SK-N-SH (cell line): Measurements from ENCODE around the gene LAPTM5.

Source experiments
- CTCF ChIP-seq: fragments of 200-600 bp; sonication (generic); IDR thresholded peaks from 2 replicates; pipeline ENCODE4 v1.6.1; 2017; ENCODE audit warnings: antibody characterized with exemption, mild to moderate bottlenecking, moderate library complexity
- EP300 ChIP-seq, 2 experiments: IDR thresholded peaks; 2 replicates each; pipeline versions ENCODE4 v1.4.0 to v1.6.1; 2012; ENCODE audit warnings: borderline replicate concordance in 1 of 2, low read depth in 1 of 2, low read length in 1 of 2
- FOSL2 ChIP-seq: IDR thresholded peaks from 2 replicates; pipeline ENCODE4 v1.4.0; 2012; ENCODE audit warnings: low read depth, mild to moderate bottlenecking, moderate library complexity, borderline replicate concordance
- FOXM1 ChIP-seq: IDR thresholded peaks from 2 replicates; pipeline ENCODE4 v1.4.0; 2012; ENCODE audit warnings: low read depth, mild to moderate bottlenecking
- PBX3 ChIP-seq: IDR thresholded peaks from 2 replicates; pipeline ENCODE4; 2012
- TAF1 ChIP-seq: IDR thresholded peaks from 2 replicates; pipeline ENCODE4 v1.6.1; 2012; ENCODE audit warnings: low read depth, mild to moderate bottlenecking, low read length, moderate library complexity, borderline replicate concordance
- USF2 ChIP-seq: fragments of 150-350 bp; IDR thresholded peaks from 2 replicates; pipeline ENCODE4 v1.6.1; 2017; ENCODE audit warnings: antibody characterized with exemption, low read length, low read depth, borderline replicate concordance

GRCh38 chr1:30708361-30708728 is 49.2 kb downstream of the LAPTM5 start:
- TF ChIP-seq EP300 (IDR thresholded peaks at IDR 0.05; ENCODE audit: borderline replicate concordance in 1 of 2, low read depth in 1 of 2, low read length in 1 of 2) (no peak), CTCF (no peak), FOXM1 (no peak), USF2 (no peak), PBX3 (no peak), TAF1 (no peak), FOSL2 (no peak)
